ENCODE results near the gene TUBB2B.
A peak's percentile ranks its signal among the peaks of the same experiment; 100 is the strongest.
"Not testable (repeated sequence)": the region's sequence is repeated elsewhere in the genome, so short reads cannot be mapped to it uniquely, and the experiment has no call there.

TUBB2B gene

DNA sequence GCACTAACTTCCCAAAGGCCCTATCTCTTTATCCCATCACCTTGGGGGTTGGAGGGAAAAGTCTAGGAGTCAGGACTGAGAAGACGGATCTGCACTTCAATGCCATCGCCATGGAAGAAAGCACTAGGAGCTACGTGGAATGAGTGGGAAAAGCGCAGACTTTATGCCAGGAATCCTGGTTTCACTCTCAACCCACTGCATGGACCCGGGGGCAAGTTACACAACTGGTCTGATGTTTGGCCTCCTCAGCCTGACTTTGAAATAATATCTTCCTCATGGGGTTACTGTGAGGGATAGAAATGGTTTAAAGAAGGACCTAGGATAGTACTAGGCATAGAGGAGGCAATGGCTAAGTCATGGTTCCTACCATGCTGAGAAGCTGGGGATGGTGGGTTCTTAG is 17.8 kb upstream of the TUBB2B start:
- Mint-ChIP-seq H3K27ac (no peak overlapping the region), H3K9me3 (no peaks in the 10 kb centered on the region), H3K4me1 (no peaks in the 10 kb centered on the region), H3K4me3 (no peak overlapping the region), H3K36me3 (no peaks in the 10 kb centered on the region)
- no peak for ATAC-seq
- DNase-seq (ENCODE audit: low spot score in 2 of 2) = no peak

DNA sequence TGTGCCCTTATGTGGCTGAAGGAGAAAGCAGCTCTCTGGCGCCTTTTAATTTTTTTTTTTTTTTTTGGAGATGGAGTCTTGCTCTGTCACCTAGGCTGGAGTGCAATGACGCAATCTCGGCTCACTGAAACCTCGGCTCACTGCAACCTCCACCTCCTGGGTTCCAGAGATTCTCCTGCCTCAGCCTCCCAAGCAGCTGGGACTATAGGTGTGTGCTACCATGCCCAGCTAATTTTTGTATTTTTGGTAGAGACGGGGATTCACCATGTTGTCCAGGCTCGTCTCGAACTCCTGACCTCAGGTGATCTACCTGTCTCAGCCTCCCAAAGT is 17.3 kb upstream of the TUBB2B start:
- not testable (repeated sequence) for DNase-seq (ENCODE audit: low spot score in 2 of 2); H3K36me3 Mint-ChIP-seq; ATAC-seq; H3K4me3 Mint-ChIP-seq; H3K9me3 Mint-ChIP-seq; H3K4me1 Mint-ChIP-seq; H3K27ac Mint-ChIP-seq

DNA sequence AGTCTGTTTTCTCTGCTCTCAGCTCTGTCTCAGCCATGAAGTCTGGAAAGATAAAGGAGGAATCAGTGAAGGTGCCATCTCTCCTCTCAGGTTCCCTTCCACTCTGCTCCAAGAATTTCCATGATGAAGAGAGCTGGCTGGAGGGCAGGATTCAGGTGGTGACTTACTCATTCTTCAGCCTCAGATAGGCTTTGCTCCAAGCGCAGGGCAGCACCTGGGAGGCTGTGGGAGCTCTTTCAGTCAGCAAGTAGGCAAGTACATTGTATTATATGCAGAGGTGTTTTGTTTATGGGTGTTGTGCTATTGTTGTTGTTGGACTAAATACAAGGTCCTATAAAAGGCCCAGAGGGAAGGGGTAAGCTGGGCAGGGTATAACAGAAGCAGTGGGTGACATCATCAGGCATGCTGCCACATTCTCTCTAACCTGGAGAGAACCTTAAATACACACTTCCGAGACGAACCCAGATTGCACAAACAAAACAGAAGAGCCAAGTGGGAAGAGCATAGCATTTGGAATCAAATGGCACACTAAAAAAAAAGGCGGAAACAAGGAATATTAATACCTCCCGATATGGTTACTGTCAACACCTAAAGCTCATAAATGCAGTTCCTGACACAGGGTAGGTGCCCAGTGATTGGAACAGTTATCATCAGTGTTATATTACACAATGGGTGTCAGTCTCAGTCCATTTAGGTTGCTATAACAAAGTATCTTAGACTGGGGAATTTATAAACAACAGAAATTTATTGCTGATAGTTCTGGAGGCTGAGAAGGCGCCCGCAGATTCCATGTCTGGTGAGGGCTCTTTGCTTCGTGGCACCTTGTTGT is 16.8 kb upstream of the TUBB2B start:
- no peaks in the 10 kb centered on the region for H3K4me1 Mint-ChIP-seq
- H3K4me3 Mint-ChIP-seq = no peak overlapping the region
- no peak overlapping the region for H3K27ac Mint-ChIP-seq
- DNase-seq (ENCODE audit: low spot score in 2 of 2) = no peak
- H3K36me3 Mint-ChIP-seq = no peaks in the 10 kb centered on the region
- no peaks in the 10 kb centered on the region for H3K9me3 Mint-ChIP-seq
- no peak for ATAC-seq

DNA sequence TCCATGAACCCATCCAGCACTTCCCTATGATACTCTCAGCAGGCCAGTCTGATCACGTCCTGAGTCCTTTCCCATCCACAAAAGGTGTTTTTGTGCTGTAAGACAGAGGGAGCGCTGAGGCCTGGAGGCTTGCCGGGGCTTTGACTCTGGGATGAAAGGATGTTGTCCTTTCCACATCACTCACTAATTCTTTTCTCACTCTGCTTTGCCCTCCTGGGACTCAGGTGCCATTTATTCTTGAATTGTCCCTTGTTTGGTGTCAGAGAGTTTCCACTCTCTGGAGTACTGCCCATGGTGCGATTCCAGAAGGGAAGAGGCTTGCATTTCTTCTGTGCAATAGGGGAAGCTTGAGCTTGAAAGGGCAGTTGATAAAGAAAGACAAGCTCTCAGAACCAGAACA is 15.3 kb upstream of the TUBB2B start:
- no peak for ATAC-seq
- no peaks in the 10 kb centered on the region for H3K36me3 Mint-ChIP-seq
- no peak overlapping the region for H3K27ac Mint-ChIP-seq
- no peaks in the 10 kb centered on the region for H3K4me1 Mint-ChIP-seq
- H3K4me3 Mint-ChIP-seq = no peak overlapping the region
- no peak for DNase-seq (ENCODE audit: low spot score in 2 of 2)
- no peaks in the 10 kb centered on the region for H3K9me3 Mint-ChIP-seq

DNA sequence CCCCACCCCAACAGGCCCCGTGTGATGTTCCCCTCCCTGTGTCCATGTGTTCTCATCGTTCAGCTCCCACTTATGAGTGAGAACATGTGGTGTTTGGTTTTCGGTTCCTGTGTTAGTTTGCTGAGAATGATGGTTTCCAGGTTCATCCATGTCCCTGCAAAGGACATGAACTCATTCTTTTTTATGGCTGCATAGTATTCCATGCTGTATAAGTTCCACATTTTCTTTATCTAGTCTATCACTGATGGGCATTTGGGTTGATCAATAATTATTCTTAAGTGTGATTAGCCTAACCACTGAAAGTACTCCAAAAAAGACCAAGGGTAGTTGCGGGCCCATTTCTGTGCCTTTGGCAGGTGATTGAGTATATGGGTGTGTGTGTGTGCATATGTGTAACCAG is 14.3 kb upstream of the TUBB2B start:
- not testable (repeated sequence) for ATAC-seq; H3K4me1 Mint-ChIP-seq; H3K4me3 Mint-ChIP-seq; DNase-seq (ENCODE audit: low spot score in 2 of 2); H3K27ac Mint-ChIP-seq; H3K36me3 Mint-ChIP-seq; H3K9me3 Mint-ChIP-seq

DNA sequence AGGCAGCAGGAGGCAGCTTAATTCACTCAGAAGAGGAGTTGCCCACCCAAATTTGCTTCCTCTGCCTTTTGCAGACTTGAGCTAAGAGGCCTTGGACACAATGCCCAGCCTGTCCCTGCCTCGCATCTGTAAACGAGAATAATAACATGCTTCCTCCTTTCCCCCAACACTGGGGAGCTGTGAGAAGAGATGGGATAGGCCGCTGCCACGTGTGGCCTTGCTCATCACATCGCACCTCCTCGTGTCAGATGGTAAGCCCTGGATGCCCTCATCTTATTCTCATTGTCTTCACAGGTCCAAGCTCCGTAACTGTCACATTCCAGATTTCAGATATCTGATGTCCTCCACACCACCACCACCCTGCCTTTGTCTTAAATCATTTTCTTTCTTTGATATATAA is 13.1 kb upstream of the TUBB2B start:
- ATAC-seq (no peak), DNase-seq (ENCODE audit: low spot score in 2 of 2) (no peak)
- H3K9me3 Mint-ChIP-seq = no peaks in the 10 kb centered on the region
- H3K36me3 Mint-ChIP-seq = no peaks in the 10 kb centered on the region
- H3K4me3 Mint-ChIP-seq = no peak overlapping the region
- no peaks in the 10 kb centered on the region for H3K4me1 Mint-ChIP-seq
- H3K27ac Mint-ChIP-seq = no peak overlapping the region

DNA sequence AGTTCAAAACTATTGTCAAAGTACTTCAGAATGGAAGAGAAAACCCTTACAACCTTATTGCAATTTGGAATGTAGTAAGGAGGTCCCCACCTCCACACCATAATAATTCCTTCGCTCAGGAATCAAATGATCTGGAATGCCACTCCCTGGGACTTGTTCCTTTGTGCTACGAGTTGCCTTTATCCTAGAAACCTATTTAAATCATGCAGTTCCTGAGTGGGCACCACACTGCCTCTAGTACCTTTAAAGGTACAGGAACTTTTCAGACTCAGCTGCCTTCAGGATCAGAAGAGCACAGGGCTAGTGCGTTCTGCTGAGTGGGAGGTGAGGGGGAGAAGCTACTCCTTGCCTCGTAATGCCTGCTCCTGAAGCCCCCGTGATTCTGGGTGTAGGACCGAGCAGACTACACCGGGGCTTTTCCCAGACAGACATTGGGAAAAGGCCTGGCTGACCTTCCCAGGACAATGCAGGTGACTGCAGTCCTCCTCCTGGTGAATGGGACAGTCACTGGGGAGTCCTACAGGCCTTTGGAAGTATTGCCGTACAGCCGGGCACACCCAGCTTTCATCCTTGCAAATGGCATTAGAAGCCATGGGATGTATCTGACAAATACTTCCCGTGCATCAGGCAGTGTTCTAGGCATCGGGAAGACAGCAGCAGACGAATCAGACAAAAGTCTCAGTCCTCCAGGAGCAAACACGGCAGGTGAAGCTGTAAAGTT is 11.8 kb upstream of the TUBB2B start:
- H3K4me3 Mint-ChIP-seq = no peak overlapping the region
- H3K27ac Mint-ChIP-seq = no peak overlapping the region
- H3K4me1 Mint-ChIP-seq = no peaks in the 10 kb centered on the region
- DNase-seq (ENCODE audit: low spot score in 2 of 2) = no peak
- H3K9me3 Mint-ChIP-seq = no peaks in the 10 kb centered on the region
- ATAC-seq = no peak
- no peaks in the 10 kb centered on the region for H3K36me3 Mint-ChIP-seq

DNA sequence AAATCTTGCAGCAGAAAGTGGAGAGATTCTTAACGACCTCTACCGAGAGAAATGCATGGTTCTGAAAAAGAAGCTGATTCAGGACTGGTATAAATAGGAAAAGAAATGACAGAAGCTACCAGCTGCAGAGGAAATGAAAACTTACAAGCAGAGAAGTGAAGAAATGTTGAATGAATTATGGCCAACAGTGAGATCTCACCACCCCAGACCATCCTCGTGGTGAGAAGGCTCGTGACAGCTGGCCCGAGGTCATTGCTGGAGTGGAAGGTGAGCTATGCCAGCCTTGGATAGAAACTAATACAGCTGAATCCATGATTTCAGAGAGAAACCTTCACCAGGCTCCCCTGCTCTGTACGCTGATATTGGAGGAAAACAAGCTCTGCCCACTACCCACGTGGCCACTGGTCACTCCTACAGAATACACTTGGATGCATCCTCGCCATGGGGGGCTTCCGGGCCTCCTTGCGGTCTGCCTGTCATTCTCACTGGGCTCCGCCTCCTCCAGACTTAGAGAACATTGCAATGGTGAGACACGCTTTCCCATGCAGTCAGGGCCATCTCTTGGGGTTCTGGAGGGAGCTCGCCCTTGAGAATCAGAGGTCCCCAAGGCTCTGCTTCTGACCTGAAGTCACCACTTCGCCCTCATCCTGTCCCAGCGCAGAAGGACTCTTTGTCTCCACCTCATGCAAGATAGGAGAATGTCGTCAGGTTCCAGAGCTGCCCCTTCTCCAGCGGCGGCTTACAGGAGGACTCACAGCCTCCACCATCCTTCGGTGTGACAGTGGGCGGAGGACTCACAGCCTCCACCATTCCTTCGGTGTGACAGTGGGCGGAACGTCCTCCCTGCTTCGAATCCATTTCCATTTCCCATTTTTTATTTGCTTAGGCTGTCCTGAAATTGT is 10.6 kb upstream of the TUBB2B start:
- Mint-ChIP-seq H3K27ac (no peak overlapping the region), H3K4me1 (no peaks in the 10 kb centered on the region), H3K36me3 (no peaks in the 10 kb centered on the region), H3K4me3 (no peak overlapping the region), H3K9me3 (no peaks in the 10 kb centered on the region)
- ATAC-seq = no peak
- no peak for DNase-seq (ENCODE audit: low spot score in 2 of 2)

DNA sequence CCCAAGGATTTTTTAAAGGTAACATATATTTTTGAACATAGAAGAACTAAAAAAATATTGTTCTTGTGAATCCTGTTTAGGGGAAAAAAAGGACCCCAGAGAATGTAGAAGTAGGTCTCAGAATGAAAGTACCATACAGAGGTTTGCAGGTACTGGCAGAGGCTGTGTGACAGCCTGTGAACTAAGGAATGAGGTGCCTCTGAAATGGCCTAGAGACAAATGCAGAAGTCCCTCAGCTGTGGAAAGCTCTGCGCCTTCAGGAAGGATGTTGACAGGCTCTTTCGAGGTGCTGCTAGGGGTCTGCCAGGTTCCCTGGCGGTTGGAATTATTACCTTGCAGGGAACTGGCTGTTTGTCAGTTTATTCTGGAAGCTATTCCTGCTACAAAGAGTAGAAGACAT is 8.6 kb upstream of the TUBB2B start:
- no peak overlapping the region for H3K27ac Mint-ChIP-seq

DNA sequence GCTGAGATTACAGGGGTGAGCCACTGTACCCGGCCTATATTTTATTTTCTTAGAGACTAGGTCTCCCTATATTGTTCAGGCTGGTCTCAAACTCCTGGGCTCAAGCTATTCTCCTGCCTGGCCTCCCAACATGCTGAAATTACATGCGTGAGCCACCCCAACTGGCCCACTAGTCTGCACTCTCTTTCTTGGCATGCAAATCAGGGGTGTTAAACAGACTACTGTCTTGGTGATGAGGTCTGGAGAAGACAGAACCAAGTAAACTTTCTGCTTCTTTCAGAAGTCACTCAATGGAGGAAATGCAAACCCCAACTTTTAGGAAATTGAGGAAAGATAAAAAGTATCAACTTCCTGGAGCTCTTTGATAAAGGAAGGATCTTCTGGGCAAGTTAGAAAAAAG is 8.0 kb upstream of the TUBB2B start:
- ATAC-seq (no peak), DNase-seq (ENCODE audit: low spot score in 2 of 2) (no peak)
- H3K36me3 Mint-ChIP-seq = no peaks in the 10 kb centered on the region
- H3K27ac Mint-ChIP-seq = no peak overlapping the region
- H3K4me3 Mint-ChIP-seq = no peak overlapping the region
- H3K4me1 Mint-ChIP-seq = peaks cover 19% of the 10 kb centered on the region
- H3K9me3 Mint-ChIP-seq = no peaks in the 10 kb centered on the region

More for the DNA sequence above, 8.6 kb upstream of the TUBB2B start:
- ATAC-seq = no peak
- Mint-ChIP-seq H3K4me3 (no peak overlapping the region), H3K36me3 (no peaks in the 10 kb centered on the region), H3K9me3 (no peaks in the 10 kb centered on the region), H3K4me1 (peaks cover 16% of the 10 kb centered on the region)
- no peak for DNase-seq (ENCODE audit: low spot score in 2 of 2)

DNA sequence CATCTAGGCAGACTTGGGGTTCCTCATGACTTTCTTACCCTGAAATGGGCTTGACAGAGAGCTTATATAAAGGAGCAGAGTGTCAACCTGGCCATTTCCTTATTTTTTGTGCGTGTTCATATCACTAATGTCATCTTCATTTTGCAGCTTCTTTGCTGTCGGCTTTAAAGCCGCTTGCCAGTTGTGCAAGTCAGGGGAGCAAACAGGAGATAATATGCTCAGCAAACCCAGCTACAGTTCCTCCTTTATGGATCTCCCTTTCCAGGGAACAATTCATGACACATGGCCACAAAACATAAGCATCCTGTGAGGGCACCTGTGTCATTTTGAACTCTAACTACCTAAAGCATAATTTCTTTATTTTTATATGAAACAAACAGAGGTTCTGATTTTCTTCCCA is 6.5 kb upstream of the TUBB2B start:
- ATAC-seq (no peak), DNase-seq (ENCODE audit: low spot score in 2 of 2) (no peak)
- H3K36me3 Mint-ChIP-seq = no peaks in the 10 kb centered on the region
- H3K4me1 Mint-ChIP-seq = peaks cover 31% of the 10 kb centered on the region
- no peak overlapping the region for H3K4me3 Mint-ChIP-seq
- no peaks in the 10 kb centered on the region for H3K9me3 Mint-ChIP-seq
- no peak overlapping the region for H3K27ac Mint-ChIP-seq

DNA sequence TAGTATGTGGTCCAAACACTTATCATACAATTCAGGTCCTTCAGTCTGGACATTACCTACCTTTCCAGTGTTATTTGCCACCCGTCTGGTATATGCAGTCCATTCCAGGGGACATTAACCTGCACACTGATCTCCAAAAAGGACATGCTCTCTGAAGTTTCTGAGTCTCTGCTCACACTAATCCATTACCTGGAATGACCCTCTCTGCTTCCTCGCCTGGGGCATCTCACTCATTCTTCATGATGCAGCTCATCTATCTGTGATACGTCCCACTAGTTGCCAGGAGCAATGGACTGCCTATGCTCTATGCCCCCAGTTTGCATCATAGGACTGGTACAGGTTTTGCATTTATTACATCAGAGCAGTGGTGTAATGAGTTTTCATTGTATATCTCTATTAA is 5.9 kb upstream of the TUBB2B start:
- Mint-ChIP-seq H3K36me3 (no peaks in the 10 kb centered on the region), H3K4me3 (no peak overlapping the region), H3K9me3 (no peaks in the 10 kb centered on the region), H3K4me1 (peaks cover 37% of the 10 kb centered on the region), H3K27ac (no peak overlapping the region)
- no peak for DNase-seq (ENCODE audit: low spot score in 2 of 2)
- no peak for ATAC-seq

DNA sequence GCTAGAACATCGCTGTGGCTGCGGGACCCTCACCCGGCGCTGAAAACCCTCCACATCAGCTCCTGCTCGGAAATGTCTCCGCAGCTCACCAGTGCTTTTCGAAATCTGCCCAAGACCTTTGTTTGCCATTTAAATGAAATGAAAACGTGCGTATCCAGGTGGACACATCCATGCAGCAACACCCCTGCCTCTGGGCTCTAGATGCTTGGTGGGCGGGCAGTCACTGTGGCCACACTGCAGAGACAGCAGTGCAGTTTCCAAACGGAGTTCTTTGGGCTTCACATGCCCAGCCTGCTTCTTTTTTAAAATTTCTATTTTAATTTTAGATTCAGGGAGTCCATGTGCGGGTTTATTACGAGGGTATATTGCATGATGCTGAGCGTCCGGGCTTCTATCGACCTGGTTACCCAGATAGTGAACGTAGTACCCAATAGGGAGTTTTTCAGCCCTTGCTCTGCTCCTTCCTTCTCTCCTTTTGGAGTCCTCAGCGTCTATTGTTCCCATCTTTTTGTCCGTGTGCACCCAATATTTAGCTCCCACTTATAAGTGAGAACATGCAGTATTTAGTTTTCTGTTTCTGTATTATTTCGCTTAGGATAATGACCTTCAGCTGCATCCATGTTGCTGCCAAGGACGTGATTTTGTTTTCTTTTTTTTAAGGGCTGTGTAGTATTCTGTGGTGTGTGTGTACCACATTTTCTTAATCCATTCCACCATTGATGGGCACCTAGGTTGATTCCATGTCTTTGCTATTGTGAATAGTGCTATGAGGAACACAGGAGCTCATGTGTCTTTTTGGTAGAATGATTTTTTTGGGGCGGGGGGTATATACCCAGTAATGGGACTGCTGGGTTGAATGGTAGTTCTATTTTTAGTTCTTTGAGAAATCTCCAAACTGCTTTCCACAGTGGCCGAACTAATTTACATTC is 4.8 kb upstream of the TUBB2B start:
- H3K9me3 Mint-ChIP-seq = no peaks in the 10 kb centered on the region
- H3K4me3 Mint-ChIP-seq = peak overlapping the region; percentile 71
- H3K36me3 Mint-ChIP-seq = no peaks in the 10 kb centered on the region
- ATAC-seq (no peak), DNase-seq (ENCODE audit: low spot score in 2 of 2) (no peak)
- H3K27ac Mint-ChIP-seq = no peak overlapping the region
- peaks cover 45% of the 10 kb centered on the region for H3K4me1 Mint-ChIP-seq

DNA sequence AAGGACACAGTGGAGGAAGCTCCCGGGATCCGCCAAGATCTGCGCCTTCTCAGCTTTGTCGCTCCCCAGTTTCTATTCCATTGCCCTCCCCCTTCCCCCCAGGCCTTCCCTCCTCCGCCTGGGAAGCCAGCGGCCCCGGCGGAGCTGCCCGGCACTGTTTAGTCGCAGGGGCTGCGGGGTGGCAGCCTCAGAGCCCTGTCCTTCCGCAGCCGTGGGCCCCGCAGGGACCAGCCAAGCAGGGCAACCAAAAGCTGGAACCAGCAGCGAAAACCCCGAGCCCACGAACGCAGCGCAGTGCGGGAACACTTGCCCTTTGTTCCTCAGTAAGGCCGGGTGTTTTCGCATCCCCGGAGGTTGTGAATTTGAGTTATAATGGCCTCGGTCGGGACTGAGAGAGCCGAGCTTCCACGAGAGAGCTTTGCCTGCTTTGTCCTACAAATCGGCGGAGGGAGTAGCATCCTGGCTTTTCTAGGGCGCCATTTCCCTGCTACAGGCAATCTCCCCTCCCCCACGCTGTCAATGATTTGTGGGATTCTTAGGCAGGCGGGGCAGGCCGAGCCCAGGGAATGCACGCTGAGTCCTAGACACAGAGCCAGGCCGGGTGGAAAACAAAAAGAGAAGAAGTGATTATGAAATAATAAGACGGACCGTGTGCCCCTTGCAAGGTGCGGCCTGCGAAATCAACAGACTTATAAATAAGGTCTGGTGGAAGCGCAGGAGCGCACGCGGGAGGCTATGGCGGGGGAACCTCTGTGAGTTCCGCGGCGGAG is 4.0 kb upstream of the TUBB2B start:
- no peaks in the 10 kb centered on the region for H3K9me3 Mint-ChIP-seq
- peak overlapping the region; percentile 71 for H3K4me3 Mint-ChIP-seq
- H3K27ac Mint-ChIP-seq = no peak overlapping the region
- peaks cover 54% of the 10 kb centered on the region for H3K4me1 Mint-ChIP-seq
- DNase-seq (ENCODE audit: low spot score in 2 of 2) (no peak), ATAC-seq (no peak)
- H3K36me3 Mint-ChIP-seq = no peaks in the 10 kb centered on the region

Data from stimulated activated effector memory CD8-positive, alpha-beta T cell treated with anti-CD3 and anti-CD28 coated beads, Interleukin-12 subunit alpha, Interleukin-12 subunit beta, amount 100 ng/mL, for 72 hours (primary cell).